ES-I3 (cell line): ENCODE measurements around the gene TRIM32.

ENCODE experiments used
- H3K36me3 ChIP-seq: 2 replicates; pipeline ENCODE4 v1.6.1; 2013; ENCODE audit warnings: mild to moderate bottlenecking, low read length, control low read depth, moderate library complexity; ENCODE audit not compliant: insufficient read depth
- H3K4me1 ChIP-seq: 2 replicates; pipeline ENCODE4 v1.6.1; 2013; ENCODE audit warnings: mild to moderate bottlenecking, control low read depth, low read length; ENCODE audit not compliant: insufficient read depth
- H3K9ac ChIP-seq: 2 replicates; pipeline ENCODE4 v1.6.1; 2013; ENCODE audit warnings: low read depth, mild to moderate bottlenecking, low read length, moderate library complexity
- H3K9me3 ChIP-seq: 2 replicates; pipeline ENCODE4 v1.6.1; 2013; ENCODE audit warnings: mild to moderate bottlenecking, low read length, moderate library complexity; ENCODE audit not compliant: control insufficient read depth, insufficient read depth

The TRIM32 gene

DNA sequence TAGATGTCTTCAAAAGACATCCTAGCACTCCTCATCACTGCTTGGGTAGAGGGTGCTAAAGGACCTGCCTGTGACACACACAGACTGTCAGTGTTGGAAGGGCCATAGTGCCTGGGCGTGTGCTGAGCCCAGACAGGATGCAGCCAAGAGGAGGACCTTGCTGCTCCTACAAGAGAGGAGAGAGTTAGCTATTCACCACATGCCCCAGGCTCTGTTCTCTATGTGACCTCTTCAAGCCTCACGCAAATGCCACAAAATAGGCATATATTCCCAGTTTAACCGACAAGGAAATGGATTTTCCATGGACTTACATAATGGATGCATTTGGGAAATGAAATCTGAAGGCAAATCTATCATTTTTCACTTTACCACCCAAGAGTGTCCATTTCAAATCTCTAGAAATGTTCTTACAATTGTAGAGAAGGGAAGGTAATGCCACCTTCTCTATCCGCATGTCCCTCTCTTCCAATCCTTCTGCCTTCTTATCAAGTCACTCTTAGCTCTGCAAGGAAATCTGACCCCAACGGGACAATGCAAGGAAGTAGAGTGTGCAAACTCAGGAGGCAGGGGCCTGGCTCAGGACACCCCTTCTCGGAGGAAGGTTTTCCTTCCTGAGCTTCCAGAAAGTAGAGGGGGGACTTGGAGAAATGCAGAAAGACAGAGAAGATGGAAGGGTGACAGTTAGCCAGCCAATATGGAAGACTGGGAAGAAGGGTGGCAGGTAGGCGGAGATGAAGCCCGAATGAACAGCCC is 49.5 kb downstream of the TRIM32 start:
- Histone ChIP-seq H3K9ac (no peak overlapping the region), H3K4me1 (peaks cover 5% of the 10 kb centered on the region), H3K9me3 (no peaks in the 10 kb centered on the region), H3K36me3 (no peaks in the 10 kb centered on the region)

DNA sequence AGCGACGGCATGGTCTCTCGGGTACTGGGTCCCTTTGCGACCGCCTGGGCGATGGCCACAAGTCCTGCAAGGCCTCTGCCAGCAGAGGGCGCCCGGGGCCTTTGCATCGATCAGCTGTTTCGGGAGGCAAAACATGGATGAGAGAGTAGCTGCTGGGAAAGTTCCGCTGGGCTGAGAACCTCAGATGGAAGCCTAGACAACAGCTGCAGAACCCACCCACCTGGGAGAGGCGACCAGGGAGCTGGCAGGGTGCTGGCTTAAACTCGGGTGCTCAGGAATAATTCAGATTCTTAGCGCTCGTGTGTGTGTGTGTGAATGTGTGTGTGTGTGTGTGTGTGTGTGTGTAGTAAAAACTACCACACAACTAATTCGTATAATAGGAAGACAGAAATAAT is 50.0 kb downstream of the TRIM32 start:
- Histone ChIP-seq H3K9ac (no peak overlapping the region), H3K4me1 (peaks cover 8% of the 10 kb centered on the region), H3K9me3 (no peaks in the 10 kb centered on the region), H3K36me3 (no peaks in the 10 kb centered on the region)

GRCh38 chr9:116741086-116741740 is 54.1 kb downstream of the TRIM32 start:
- H3K9me3 ChIP-seq: no peaks in the 10 kb centered on the region
- peaks cover 8% of the 10 kb centered on the region for H3K4me1 ChIP-seq
- H3K9ac ChIP-seq: no peak overlapping the region
- H3K36me3 ChIP-seq: no peaks in the 10 kb centered on the region

DNA sequence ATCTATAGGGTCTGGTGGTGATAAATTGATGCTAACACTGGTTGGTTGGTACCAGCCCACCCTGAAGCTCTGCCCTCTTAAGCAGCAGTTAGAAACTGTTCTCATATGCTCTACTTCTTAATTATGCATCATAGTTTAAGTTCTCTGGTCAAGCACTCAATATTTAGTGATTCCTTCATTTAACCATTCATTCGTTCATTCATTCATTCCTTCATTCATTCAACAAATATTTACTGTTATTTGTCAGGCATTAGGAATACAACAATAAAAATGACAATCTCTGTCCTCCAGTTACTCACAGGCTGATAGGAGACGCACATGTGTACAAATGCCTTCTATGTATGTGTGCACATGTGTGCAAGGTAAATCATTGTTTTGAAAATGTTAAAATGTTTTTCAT is 54.6 kb downstream of the TRIM32 start:
- no peaks in the 10 kb centered on the region for H3K36me3 ChIP-seq
- peaks cover 8% of the 10 kb centered on the region for H3K4me1 ChIP-seq
- H3K9ac ChIP-seq: no peak overlapping the region
- H3K9me3 ChIP-seq: no peaks in the 10 kb centered on the region

GRCh38 chr9:116749176-116749575 is 62.1 kb downstream of the TRIM32 start:
- H3K36me3 ChIP-seq: no peaks in the 10 kb centered on the region
- H3K4me1 ChIP-seq: 0 out of 2 replicates have a peak, but pooled peaks cover 5% of the 10 kb centered on the region
- no peak overlapping the region for H3K9ac ChIP-seq
- H3K9me3 ChIP-seq: no peaks in the 10 kb centered on the region

GRCh38 chr9:116749772-116750171 is 62.7 kb downstream of the TRIM32 start:
- 0 out of 2 replicates have a peak, but pooled peaks cover 5% of the 10 kb centered on the region for H3K4me1 ChIP-seq
- H3K36me3 ChIP-seq: no peaks in the 10 kb centered on the region
- no peak overlapping the region for H3K9ac ChIP-seq
- H3K9me3 ChIP-seq: no peaks in the 10 kb centered on the region

DNA sequence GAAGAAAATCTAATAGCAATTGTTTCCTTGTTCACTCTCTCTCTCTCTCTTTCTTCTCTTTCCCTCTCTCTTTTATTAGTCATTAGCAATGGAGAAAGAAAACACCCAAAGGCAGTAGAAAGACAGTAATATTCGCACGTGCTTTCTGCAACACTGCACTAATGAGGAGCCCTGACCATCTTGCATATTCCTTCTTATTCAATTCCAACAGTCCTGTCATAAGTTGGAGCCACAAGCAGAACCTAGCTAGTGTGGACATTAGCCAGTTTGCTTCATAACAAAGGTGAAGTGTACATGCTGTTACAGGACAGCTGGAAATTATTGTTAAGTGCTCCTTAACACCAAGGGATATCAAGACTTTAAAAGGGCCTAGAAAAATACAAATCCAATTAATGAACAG is 63.4 kb downstream of the TRIM32 start:
- 0 out of 2 replicates have a peak, but pooled peaks cover 5% of the 10 kb centered on the region for H3K4me1 ChIP-seq
- H3K9me3 ChIP-seq: no peaks in the 10 kb centered on the region
- no peaks in the 10 kb centered on the region for H3K36me3 ChIP-seq
- H3K9ac ChIP-seq: no peak overlapping the region
